IMR-90 (cell line): ENCODE results near the gene EFHC1.

Source experiments
- MAZ ChIP-seq: IDR thresholded peaks from 2 replicates; pipeline ENCODE4 v1.6.1; 2012; ENCODE audit warnings: low read depth, mild to moderate bottlenecking, low read length, improper control_type of control experiment, moderate library complexity, borderline replicate concordance
- MXI1 ChIP-seq: IDR thresholded peaks from 2 replicates; pipeline ENCODE4 v1.6.1; 2012; ENCODE audit warnings: low read depth, mild to moderate bottlenecking, low read length, moderate library complexity, borderline replicate concordance
- POLR2A ChIP-seq: IDR thresholded peaks from 2 replicates; pipeline ENCODE4 v1.6.1; 2012; ENCODE audit warnings: mild to moderate bottlenecking, low read depth, low read length
- RCOR1 ChIP-seq: IDR thresholded peaks from 2 replicates; pipeline ENCODE4 v1.6.1; 2012; ENCODE audit warnings: mild to moderate bottlenecking, low read length, improper control_type of control experiment; ENCODE audit not compliant: insufficient replicate concordance
- SMC3 ChIP-seq: fragments of 150-350 bp; IDR thresholded peaks from 2 replicates; pipeline ENCODE4 v1.6.1; 2016; ENCODE audit warnings: low read depth, mild to moderate bottlenecking, antibody characterized with exemption, low read length, moderate library complexity
- TF ChIP-seq, protein P1 (sequence below): conservative IDR thresholded peaks from 2 replicates; pipeline ENCODE4 v1.5.1; 2012; ENCODE audit warnings: mild to moderate bottlenecking, low read depth, low read length, improper control_type of control experiment

- TF ChIP-seq, protein P1, sequence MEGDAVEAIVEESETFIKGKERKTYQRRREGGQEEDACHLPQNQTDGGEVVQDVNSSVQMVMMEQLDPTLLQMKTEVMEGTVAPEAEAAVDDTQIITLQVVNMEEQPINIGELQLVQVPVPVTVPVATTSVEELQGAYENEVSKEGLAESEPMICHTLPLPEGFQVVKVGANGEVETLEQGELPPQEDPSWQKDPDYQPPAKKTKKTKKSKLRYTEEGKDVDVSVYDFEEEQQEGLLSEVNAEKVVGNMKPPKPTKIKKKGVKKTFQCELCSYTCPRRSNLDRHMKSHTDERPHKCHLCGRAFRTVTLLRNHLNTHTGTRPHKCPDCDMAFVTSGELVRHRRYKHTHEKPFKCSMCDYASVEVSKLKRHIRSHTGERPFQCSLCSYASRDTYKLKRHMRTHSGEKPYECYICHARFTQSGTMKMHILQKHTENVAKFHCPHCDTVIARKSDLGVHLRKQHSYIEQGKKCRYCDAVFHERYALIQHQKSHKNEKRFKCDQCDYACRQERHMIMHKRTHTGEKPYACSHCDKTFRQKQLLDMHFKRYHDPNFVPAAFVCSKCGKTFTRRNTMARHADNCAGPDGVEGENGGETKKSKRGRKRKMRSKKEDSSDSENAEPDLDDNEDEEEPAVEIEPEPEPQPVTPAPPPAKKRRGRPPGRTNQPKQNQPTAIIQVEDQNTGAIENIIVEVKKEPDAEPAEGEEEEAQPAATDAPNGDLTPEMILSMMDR, result no peak
- TF ChIP-seq SMC3, result no peak
- peak; percentile 93 for TF ChIP-seq MXI1
- TF ChIP-seq POLR2A, result peak; percentile 91
- peak; percentile 78; the same call in 1 of the 2 replicates for TF ChIP-seq MAZ
- TF ChIP-seq RCOR1, result peak; percentile 17
These were observed at the start of gene EFHC1 for GRCh38 chr6:52419809-52420667.
